ENCODE measurements around the gene SLIT3. TPM values are rescaled to one million over a fixed set of nuclear protein-coding genes. Genes with fewer than 3 reads are reported as not detected.

Gene SLIT3
- total RNA-seq, 1 donor from 2014 or later: 5.0 TPM

DNA sequence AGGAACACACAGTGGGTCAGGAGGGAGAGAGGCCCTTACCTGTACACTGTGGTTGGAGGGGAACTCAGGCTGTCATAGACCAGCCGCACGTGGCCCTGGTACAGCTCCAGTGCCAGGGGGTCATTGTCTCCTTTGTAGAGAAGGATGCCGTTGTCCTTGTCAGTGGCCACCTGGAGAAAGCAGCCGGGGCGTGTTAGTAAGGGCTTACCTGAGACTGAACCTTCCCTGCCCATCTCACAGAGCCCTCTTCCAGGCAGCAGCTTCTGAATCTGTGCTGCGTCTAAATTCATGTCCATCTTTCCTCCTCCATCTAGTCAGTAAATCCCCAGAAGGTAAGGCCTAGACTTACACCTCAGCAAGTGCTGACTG, 617.0 kb downstream of the SLIT3 start:
- Histone ChIP-seq H3K4me3 (ENCODE audit: low read depth, low read length) (no peak overlapping the region), H3K27me3 (ENCODE audit: control insufficient read depth, insufficient read depth, low read length) (no peaks in the 10 kb centered on the region), H3K36me3 (ENCODE audit: control insufficient read depth, insufficient read depth, low read length) (no peaks in the 10 kb centered on the region)
- DNase-seq (ENCODE audit: low read depth): no peak
- TF ChIP-seq, protein P1, sequence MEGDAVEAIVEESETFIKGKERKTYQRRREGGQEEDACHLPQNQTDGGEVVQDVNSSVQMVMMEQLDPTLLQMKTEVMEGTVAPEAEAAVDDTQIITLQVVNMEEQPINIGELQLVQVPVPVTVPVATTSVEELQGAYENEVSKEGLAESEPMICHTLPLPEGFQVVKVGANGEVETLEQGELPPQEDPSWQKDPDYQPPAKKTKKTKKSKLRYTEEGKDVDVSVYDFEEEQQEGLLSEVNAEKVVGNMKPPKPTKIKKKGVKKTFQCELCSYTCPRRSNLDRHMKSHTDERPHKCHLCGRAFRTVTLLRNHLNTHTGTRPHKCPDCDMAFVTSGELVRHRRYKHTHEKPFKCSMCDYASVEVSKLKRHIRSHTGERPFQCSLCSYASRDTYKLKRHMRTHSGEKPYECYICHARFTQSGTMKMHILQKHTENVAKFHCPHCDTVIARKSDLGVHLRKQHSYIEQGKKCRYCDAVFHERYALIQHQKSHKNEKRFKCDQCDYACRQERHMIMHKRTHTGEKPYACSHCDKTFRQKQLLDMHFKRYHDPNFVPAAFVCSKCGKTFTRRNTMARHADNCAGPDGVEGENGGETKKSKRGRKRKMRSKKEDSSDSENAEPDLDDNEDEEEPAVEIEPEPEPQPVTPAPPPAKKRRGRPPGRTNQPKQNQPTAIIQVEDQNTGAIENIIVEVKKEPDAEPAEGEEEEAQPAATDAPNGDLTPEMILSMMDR (IDR thresholded peaks at IDR 0.05; ENCODE audit: insufficient read depth, low read length, poor library complexity, severe bottlenecking): no peak

DNA sequence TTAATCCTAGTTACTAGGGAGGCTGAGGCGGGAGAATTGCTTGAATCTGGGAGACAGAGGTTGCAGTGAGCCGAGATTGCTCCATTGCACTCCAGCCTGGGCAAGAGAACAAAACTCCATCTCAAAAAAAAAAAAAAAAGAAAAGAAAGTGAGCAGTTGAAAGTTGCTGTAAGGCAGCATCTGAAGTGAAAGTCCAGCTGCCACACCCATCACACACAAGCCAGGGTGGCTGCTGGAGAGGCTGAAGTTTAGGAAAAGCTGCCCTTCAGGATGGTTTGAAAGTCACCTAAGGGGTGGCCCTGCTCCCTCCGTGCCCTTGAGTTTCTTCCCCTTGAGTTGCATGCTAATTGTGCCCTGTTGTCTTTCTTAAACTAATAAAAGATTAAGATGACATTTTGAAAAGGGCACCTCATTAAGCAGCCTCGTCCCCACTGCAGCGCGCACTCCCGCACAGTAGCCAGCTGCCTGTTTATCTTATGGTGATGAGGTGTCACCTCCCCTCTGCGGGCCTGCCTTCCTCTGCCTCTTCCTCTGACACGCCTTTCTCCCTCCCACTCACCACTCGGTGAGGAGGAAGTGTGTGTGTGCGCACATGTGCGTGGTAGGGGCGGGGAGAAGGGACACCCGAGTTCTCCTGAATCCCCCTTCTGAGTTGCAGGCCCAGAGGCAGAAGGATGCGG, 617.6 kb downstream of the SLIT3 start:
- DNase-seq (ENCODE audit: low read depth): no peak
- H3K27me3 ChIP-seq (ENCODE audit: control insufficient read depth, insufficient read depth, low read length): no peaks in the 10 kb centered on the region
- no peaks in the 10 kb centered on the region for H3K36me3 ChIP-seq (ENCODE audit: control insufficient read depth, insufficient read depth, low read length)
- no peak overlapping the region for H3K4me3 ChIP-seq (ENCODE audit: low read depth, low read length)
- TF ChIP-seq, protein P1 (IDR thresholded peaks at IDR 0.05; ENCODE audit: insufficient read depth, low read length, poor library complexity, severe bottlenecking): no peak

DNA sequence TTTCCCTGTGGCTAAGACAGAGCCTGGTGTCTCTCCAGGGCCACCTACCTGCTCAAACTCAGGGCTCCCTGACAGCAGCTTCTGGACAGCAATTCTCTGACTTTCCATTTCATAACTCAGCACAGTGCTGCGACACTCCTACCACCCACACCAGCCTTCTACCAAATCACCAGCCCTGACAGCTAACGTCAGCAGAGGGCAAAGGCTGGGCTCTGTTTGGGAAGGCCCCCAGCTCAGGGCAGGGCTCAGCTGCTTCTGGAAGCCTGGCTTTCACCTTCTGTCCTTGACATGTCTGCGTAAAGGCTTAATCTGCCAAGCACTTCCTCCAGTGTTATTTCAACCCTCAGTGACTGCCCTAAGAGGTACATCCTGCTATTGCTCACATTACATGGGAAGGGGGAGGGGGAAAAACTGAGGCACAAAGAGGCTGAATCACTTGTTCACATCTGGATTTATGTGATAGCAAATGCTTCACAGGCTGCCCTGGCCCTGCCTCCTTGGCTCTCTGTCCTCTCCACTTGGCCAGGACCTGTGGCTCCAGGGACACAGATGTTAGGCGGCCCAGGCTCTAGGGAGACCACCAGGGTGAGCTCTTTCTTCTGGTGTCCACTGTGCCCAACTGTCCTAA, 619.3 kb downstream of the SLIT3 start:
- DNase-seq (ENCODE audit: low read depth): peak; percentile 10
- no peaks in the 10 kb centered on the region for H3K36me3 ChIP-seq (ENCODE audit: control insufficient read depth, insufficient read depth, low read length)
- TF ChIP-seq, protein P1 (IDR thresholded peaks at IDR 0.05; ENCODE audit: insufficient read depth, low read length, poor library complexity, severe bottlenecking): no peak
- no peaks in the 10 kb centered on the region for H3K27me3 ChIP-seq (ENCODE audit: control insufficient read depth, insufficient read depth, low read length)
- no peak overlapping the region for H3K4me3 ChIP-seq (ENCODE audit: low read depth, low read length)

DNA sequence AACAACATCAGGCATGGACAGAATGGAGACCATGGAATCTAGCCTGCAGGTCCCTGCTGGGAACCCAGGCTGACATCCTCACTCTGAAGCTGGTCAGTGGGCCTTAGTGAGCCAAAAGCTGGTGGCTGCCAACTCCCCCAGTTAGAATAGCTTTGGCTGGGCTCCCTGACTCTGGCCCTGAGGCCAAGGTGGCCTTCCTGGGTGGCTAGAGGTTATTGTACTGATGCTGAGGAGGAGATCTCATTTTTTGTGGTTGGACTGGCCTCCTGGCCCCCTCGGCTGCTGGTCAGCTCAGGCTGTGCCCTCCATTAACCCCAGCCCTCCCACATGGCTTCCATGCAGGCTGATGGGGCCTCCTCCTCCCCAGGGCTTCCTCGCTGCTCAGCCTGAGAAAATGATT, 620.5 kb downstream of the SLIT3 start:
- Histone ChIP-seq H3K36me3 (ENCODE audit: control insufficient read depth, insufficient read depth, low read length) (no peaks in the 10 kb centered on the region), H3K27me3 (ENCODE audit: control insufficient read depth, insufficient read depth, low read length) (no peaks in the 10 kb centered on the region), H3K4me3 (ENCODE audit: low read depth, low read length) (no peak overlapping the region)
- no peak for DNase-seq (ENCODE audit: low read depth)
- TF ChIP-seq, protein P1 (IDR thresholded peaks at IDR 0.05; ENCODE audit: insufficient read depth, low read length, poor library complexity, severe bottlenecking): no peak

DNA sequence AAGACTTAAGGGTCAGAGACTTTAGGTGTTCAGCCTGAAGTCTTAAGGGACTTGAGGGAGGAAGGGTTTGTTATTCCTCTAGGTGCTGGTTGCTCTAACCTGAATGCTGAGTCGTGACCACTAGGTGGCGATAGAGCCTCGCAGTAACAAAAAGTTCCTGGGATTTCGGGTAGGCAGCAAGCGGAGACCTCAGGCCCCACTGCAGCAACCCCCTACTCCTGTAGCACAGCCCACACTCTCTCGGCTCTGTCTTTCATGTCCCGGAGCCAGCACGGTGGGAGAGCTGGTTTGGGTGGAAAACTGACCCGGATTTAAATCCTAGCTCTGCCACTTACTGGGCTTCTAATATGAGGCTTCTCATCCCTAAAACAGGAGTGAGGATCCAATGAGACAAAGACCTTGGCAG, 621.4 kb downstream of the SLIT3 start:
- Histone ChIP-seq H3K4me3 (ENCODE audit: low read depth, low read length) (no peak overlapping the region), H3K36me3 (ENCODE audit: control insufficient read depth, insufficient read depth, low read length) (no peaks in the 10 kb centered on the region), H3K27me3 (ENCODE audit: control insufficient read depth, insufficient read depth, low read length) (no peaks in the 10 kb centered on the region)
- peak; percentile 14 for DNase-seq (ENCODE audit: low read depth)
- TF ChIP-seq, protein P1 (IDR thresholded peaks at IDR 0.05; ENCODE audit: insufficient read depth, low read length, poor library complexity, severe bottlenecking): peak; percentile 87

DNA sequence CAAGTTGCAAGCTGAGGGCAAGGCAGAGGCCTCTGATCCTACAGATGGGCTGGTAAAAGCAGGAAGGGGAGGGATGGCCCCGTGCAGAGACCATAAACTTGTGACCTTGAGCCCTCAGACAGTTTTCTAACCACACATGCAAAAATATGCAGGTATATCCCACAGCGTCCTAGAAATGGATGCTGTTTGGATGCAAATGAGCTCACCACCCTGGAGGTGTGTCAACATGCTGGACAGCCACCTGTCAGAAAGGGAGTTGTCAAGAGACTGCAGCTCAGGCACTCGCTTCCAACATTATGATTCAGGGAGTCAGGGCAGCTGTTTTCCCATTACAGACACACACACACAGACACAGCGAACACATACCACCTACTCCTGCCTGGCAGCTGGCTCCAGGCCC, 624.4 kb downstream of the SLIT3 start:
- no peak for DNase-seq (ENCODE audit: low read depth)
- H3K4me3 ChIP-seq (ENCODE audit: low read depth, low read length): no peak overlapping the region
- H3K27me3 ChIP-seq (ENCODE audit: control insufficient read depth, insufficient read depth, low read length): no peaks in the 10 kb centered on the region
- H3K36me3 ChIP-seq (ENCODE audit: control insufficient read depth, insufficient read depth, low read length): no peaks in the 10 kb centered on the region
- TF ChIP-seq, protein P1 (IDR thresholded peaks at IDR 0.05; ENCODE audit: insufficient read depth, low read length, poor library complexity, severe bottlenecking): no peak
